ENCODE data around the gene SDCCAG8. TPM values are rescaled to one million over a fixed set of nuclear protein-coding genes. Genes with fewer than 3 reads are reported as not detected.

The SDCCAG8 gene
- total and polyA plus RNA-seq, 2 experiments from 2014 or later = 28.0 to 66.7 TPM

DNA sequence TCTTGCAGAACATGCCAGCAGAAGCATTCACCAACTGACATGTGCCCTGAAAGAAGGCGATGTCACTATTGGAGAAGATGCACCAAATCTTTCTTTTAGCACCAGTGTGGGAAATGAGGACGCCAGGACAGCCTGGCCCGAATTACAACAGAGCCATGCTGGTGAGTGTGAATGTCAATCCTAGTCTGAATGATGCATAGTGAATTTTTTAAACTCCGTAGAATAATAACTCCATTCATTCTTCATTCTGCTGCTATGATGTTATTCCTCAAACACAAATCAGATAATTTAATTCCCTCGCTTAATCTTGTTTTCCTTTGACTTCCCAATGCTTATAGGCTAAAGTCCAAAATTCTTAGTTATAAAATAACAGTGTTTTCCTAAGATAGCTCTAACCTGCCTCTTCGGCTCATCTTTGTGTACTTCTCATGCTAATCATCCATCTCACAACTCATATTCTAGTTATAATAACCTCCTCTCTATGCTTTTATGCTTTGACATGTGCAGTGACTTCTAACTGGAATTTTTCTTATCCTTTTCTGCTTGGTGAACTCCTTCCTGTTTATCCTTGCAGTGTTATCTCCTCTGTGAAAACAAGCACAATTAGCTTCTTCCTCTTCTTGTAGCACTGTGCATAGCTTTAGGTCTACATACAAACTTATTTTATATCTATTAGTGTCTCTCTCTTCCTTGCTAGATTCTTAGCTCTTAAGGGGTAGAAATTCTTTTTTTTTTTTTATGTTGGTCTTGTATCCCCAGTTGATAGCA lies 14.4 kb downstream of the SDCCAG8 start:
- Histone ChIP-seq H3K36me3 (ENCODE audit: insufficient read depth) (no peaks in the 10 kb centered on the region), H3K27me3 (ENCODE audit: insufficient read depth) (no peaks in the 10 kb centered on the region), H3K9me2 (ENCODE audit: insufficient read depth) (no peaks in the 10 kb centered on the region), H3K4me1 (ENCODE audit: insufficient read depth) (peaks cover 10% of the 10 kb centered on the region; the same call in 1 of the 2 replicates), H3K27ac (ENCODE audit: low read depth) (no peak overlapping the region), H3K4me2 (no peak overlapping the region), H3K4me3 (no peak overlapping the region), H2AFZ (no peak overlapping the region), H3K79me2 (replicated peaks; ENCODE audit: insufficient read depth) (no peaks in the 10 kb centered on the region), H4K20me1 (replicated peaks; ENCODE audit: insufficient read depth) (no peaks in the 10 kb centered on the region), H3F3A (replicated peaks; ENCODE audit: low read depth) (no peaks in the 10 kb centered on the region)
- no peak for DNase-seq (ENCODE audit: low spot score)
- no peaks in the 10 kb centered on the region for H3K9me3 Mint-ChIP-seq
- no peaks in the 10 kb centered on the region for H3K36me3 Mint-ChIP-seq (ENCODE audit: low read depth)
- no peak overlapping the region for H3K27ac Mint-ChIP-seq
- H3K27me3 Mint-ChIP-seq (ENCODE audit: insufficient read depth, low read depth, poor library complexity) = no peaks in the 10 kb centered on the region
- no peak for ATAC-seq
- no peak overlapping the region for H3K4me3 Mint-ChIP-seq
- no peak for TF ChIP-seq STAT1 (IDR thresholded peaks at IDR 0.05; ENCODE audit: unreplicated experiment)
- TF ChIP-seq JUNB (IDR thresholded peaks at IDR 0.05; ENCODE audit: unreplicated experiment) = no peak
- TF ChIP-seq ZNF331 (CRISPR knock-in tag; IDR thresholded peaks at IDR 0.05; ENCODE audit: low read depth) = no peak
- no peak for TF ChIP-seq ZNF114 (CRISPR knock-in tag; IDR thresholded peaks at IDR 0.05)
- TF ChIP-seq ZNF462 (CRISPR knock-in tag; IDR thresholded peaks at IDR 0.05) = no peak
- peaks cover 20% of the 10 kb centered on the region for H3K4me1 Mint-ChIP-seq

DNA sequence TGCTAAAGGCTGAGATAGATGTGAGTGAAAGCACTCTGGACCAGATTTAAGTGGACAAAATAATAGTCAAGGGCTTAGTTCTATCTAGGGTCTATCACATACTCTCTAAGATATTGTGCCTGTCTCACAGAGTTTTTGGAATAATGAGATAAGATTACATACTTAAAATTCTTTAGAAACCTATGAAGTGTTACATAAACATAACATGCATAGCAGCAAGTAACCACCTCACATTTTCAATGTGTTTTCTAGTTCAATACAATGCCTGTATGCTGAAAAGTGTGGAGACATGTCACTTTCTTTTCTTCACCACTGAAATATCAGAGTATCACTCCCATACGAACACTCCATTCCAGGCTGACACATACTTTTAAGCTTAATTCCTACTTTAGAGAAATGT lies 16.2 kb downstream of the SDCCAG8 start:
- no peaks in the 10 kb centered on the region for H3K27me3 Mint-ChIP-seq (ENCODE audit: insufficient read depth, low read depth, poor library complexity)
- Histone ChIP-seq H3K4me1 (ENCODE audit: insufficient read depth) (peaks cover 10% of the 10 kb centered on the region; the same call in 1 of the 2 replicates), H3K27ac (ENCODE audit: low read depth) (no peak overlapping the region), H4K20me1 (replicated peaks; ENCODE audit: insufficient read depth) (no peaks in the 10 kb centered on the region), H3K4me2 (no peak overlapping the region), H3K27me3 (ENCODE audit: insufficient read depth) (no peaks in the 10 kb centered on the region), H3K36me3 (ENCODE audit: insufficient read depth) (no peaks in the 10 kb centered on the region), H3F3A (replicated peaks; ENCODE audit: low read depth) (no peaks in the 10 kb centered on the region), H3K4me3 (no peak overlapping the region), H3K79me2 (replicated peaks; ENCODE audit: insufficient read depth) (no peaks in the 10 kb centered on the region), H2AFZ (no peak overlapping the region), H3K9me2 (ENCODE audit: insufficient read depth) (no peaks in the 10 kb centered on the region)
- H3K4me1 Mint-ChIP-seq = peaks cover 20% of the 10 kb centered on the region
- H3K4me3 Mint-ChIP-seq = no peak overlapping the region
- DNase-seq (ENCODE audit: low spot score) (no peak), ATAC-seq (no peak)
- H3K9me3 Mint-ChIP-seq = no peaks in the 10 kb centered on the region
- H3K36me3 Mint-ChIP-seq (ENCODE audit: low read depth) = no peaks in the 10 kb centered on the region; the same call in 2 of the 3 replicates
- H3K27ac Mint-ChIP-seq = no peak overlapping the region
- no peak for TF ChIP-seq EZH2phosphoT487 (IDR thresholded peaks at IDR 0.05; ENCODE audit: unreplicated experiment)
- TF ChIP-seq STAT1 (IDR thresholded peaks at IDR 0.05; ENCODE audit: unreplicated experiment) = no peak

All from GM23338 (cell line).